ENCODE data around the gene TMEM273.

- no peak for TF ChIP-seq POLR2A (IDR thresholded peaks at IDR 0.05)
- TF ChIP-seq CTCF (IDR thresholded peaks at IDR 0.05): no peak
Observed at GRCh38 chr10:49230004-49230403, 41.8 kb upstream of the TMEM273 start.

All from esophagus squamous epithelium (tissue), 4 donors.